Aorta (tissue), 5 donors: Measurements from ENCODE around the gene KRT37. TPM values are rescaled to one million over a fixed set of nuclear protein-coding genes. Genes with fewer than 3 reads are reported as not detected.

Experiments
- ATAC-seq: fragments of 200-7000 bp; cut with Tn5 transposase; one replicate; pipeline ENCODE4 v1.9.1; 2022; ENCODE audit warnings: moderate library complexity; ENCODE audit not compliant: low FRiP score
- DNase-seq, 2 donors: peaks; one replicate each; pipeline ENCODE4 v3.0.0-alpha.2; 2020
- H3K27ac ChIP-seq, 2 donors: one replicate each; pipeline ENCODE4 v1.5.1; 2013; ENCODE audit warnings: low read length in 2 of 2, mild to moderate bottlenecking in 2 of 2, moderate library complexity in 2 of 2, control low read depth in 1 of 2, inconsistent platforms in 1 of 2, low read depth in 1 of 2
- H3K27me3 ChIP-seq, 2 donors: one replicate each; pipeline ENCODE4 v1.6.1; 2013; ENCODE audit warnings: control low read depth in 1 of 2, low read length in 1 of 2, mild to moderate bottlenecking in 1 of 2, moderate library complexity in 1 of 2; ENCODE audit not compliant: insufficient read depth in 2 of 2, control insufficient read depth in 1 of 2
- H3K36me3 ChIP-seq, 2 donors: one replicate each; pipeline ENCODE4 v1.6.1; 2013; ENCODE audit warnings: control low read depth in 1 of 2, low read length in 1 of 2, mild to moderate bottlenecking in 1 of 2; ENCODE audit not compliant: insufficient read depth in 2 of 2, control insufficient read depth in 1 of 2
- H3K4me1 ChIP-seq, 2 donors: one replicate each; pipeline ENCODE4 v1.6.1; 2013; ENCODE audit warnings: low read length in 2 of 2, control low read depth in 1 of 2, mild to moderate bottlenecking in 1 of 2, moderate library complexity in 1 of 2; ENCODE audit not compliant: insufficient read depth in 2 of 2, control insufficient read depth in 1 of 2
- H3K4me3 ChIP-seq, 2 donors: one replicate each; pipeline ENCODE4 v1.5.1; 2013; ENCODE audit warnings: low read length in 2 of 2, control low read depth in 1 of 2, mild to moderate bottlenecking in 1 of 2
- H3K9me3 ChIP-seq: one replicate; pipeline ENCODE4 v1.6.1; 2013; ENCODE audit warnings: mild to moderate bottlenecking, low read length; ENCODE audit not compliant: control insufficient read depth
- WGBS, 2 donors: extraction: QIAGEN DNeasy Blood & Tissue Kit; methylation state at CpG; one replicate each; pipeline ENCODE4 v1.1.7; 2013; 5-methylcytosine and 5-hydroxymethylcytosine counted together
- intact Hi-C, 2 donors: fragments of 100-400 bp; cut with DNase I; formaldehyde crosslinking; loops; one replicate each; pipeline versions ENCODE4 v1.14.2 to v1.15.0; 2022
- polyA plus RNA-seq, 2 donors: library from polyadenylated mRNA; stranded (reverse); fragments of 200-250 nt; gene quantifications; one replicate each; pipeline ENCODE4 v1.2.3, GENCODE V29; 2013
- total RNA-seq, 2 donors: library from RNA; stranded (reverse); fragmentation: NEBNext Ultra II Directional; extraction: Animal tissue kit (Norgen Biotek cat#: 25700); gene quantifications; one replicate each; pipeline ENCODE4 v1.2.1, GENCODE V29; 2021
- donor health status: healthy with polysubstance abuse.
- donor health status: Bipolar disorder and iron deficiency.
- donor health status: DM: no; HTN: no; CAD: no.
- donor health status: DM: no; HTN: no; CAD: no.
- donor health status: DM: yes; HTN: yes; CAD: no.

Gene KRT37
- total and polyA plus RNA-seq, 4 donors, result not detected

- no peak for ATAC-seq
- intact Hi-C loops, result no loop called here
- DNase-seq, result no peak
- no peaks in the 10 kb centered on the region for H3K36me3 ChIP-seq
- H3K27me3 ChIP-seq, result peaks cover 0 to 3% of the 10 kb centered on the region in 2 donors
- WGBS, 2 donors, result 75 to 82% methylated on average over 1 of the region's 1 CpG
- H3K27ac ChIP-seq, result no peak overlapping the region
- no peak overlapping the region for H3K4me3 ChIP-seq
- H3K9me3 ChIP-seq, result peaks cover 4% of the 10 kb centered on the region
- no peaks in the 10 kb centered on the region for H3K4me1 ChIP-seq
These were observed 19.8 kb upstream of the KRT37 start for GRCh38 chr17:41444186-41444585.

DNA sequence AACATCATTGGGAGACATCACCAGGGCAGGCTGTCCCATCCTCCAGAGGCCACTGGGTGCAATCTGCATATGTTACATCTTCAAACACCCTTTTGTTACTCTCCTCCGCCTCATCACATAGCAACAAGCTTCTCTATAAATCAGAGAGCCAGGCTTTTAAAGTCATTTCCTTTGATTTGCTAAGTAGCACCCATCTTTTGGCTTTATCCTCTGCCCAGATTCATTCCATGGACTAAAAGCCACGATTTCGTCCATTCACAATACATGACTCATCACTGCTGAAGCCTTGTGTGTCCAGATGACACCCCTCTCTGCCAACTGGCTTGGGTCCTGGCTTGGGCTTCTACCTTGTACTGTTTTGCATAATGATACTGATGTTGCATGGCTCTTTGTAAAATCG is 18.4 kb upstream of the KRT37 start:
- ATAC-seq (no peak), DNase-seq (no peak)
- no peaks in the 10 kb centered on the region for H3K4me1 ChIP-seq
- peaks cover 3% of the 10 kb centered on the region for H3K9me3 ChIP-seq
- WGBS, 2 donors, result 73 to 77% methylated on average over 4 of the region's 4 CpGs
- no peak overlapping the region for H3K27ac ChIP-seq
- no peak overlapping the region for H3K4me3 ChIP-seq
- H3K27me3 ChIP-seq, result no peaks in the 10 kb centered on the region
- intact Hi-C loops, result no loop called here
- H3K36me3 ChIP-seq, result no peaks in the 10 kb centered on the region

GRCh38 chr17:41440531-41441033 is 16.2 kb upstream of the KRT37 start, which contains the start of gene KRT38:
Gene KRT38, minus strand, starts transcription at chr17:41440983. Its CDS starts 62 bp downstream, at chr17:41440921.
- Histone ChIP-seq H3K27ac (no peak within 1 kb of the TSS), H3K4me3 (no peak within 1 kb of the TSS), H3K27me3 (no peaks in the 10 kb centered on the region), H3K4me1 (no peaks in the 10 kb centered on the region), H3K9me3 (peaks cover 3% of the 10 kb centered on the region), H3K36me3 (no peaks in the 10 kb centered on the region)
- no peak for DNase-seq
- 90 to 91% methylated on average over 10 of the region's 10 CpGs for WGBS, 2 donors
- ATAC-seq, result no peak
- intact Hi-C loops, result no loop called here

DNA sequence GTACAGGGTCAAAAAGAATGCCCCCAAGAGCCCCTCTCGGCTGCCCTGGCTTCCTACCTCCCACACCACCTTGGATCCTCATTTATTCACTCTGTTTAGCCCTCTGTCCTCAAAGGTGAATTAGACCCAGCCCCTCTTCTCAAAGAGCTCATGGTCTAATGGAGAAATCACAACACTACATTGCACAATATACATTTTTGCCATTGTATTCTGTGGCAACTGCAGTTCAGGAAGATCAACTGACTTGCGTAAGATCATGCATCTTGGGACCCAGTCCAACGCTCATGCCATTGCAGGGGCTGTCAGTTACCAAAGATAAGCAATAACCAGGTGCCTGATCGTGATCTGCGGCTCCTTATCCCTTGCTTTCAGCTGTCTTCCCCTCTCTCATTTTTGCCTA is 15.0 kb upstream of the KRT37 start:
- DNase-seq, result no peak
- Histone ChIP-seq H3K36me3 (no peaks in the 10 kb centered on the region), H3K9me3 (peaks cover 1% of the 10 kb centered on the region), H3K4me3 (no peak overlapping the region), H3K4me1 (no peaks in the 10 kb centered on the region), H3K27ac (no peak overlapping the region), H3K27me3 (no peaks in the 10 kb centered on the region)
- ATAC-seq, result no peak
- WGBS, 2 donors, result 59 to 64% methylated on average over 5 of the region's 5 CpGs
- intact Hi-C loops, result no loop called here

DNA sequence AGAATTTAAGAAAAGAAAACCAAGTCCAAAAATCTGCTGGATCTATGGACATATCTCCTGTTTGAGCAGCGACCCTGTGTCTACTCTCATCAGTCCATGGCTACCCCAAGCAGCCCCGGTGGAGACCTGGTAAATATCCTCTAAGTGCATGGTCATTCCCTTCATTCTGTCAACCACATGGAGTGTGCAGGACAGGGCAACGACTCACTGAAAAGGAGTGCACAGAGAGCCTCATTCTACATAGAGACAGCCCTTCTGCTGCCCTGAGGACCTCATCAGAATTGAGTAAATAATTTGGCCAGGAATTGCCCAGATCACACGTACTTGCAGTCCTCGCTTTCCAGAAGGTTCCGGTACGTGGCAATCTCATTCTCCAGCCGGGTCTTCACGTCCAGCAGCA is 13.4 kb upstream of the KRT37 start:
- ATAC-seq, result no peak
- no peaks in the 10 kb centered on the region for H3K36me3 ChIP-seq
- H3K27me3 ChIP-seq, result no peaks in the 10 kb centered on the region
- intact Hi-C loops, result no loop called here
- H3K27ac ChIP-seq, result no peak overlapping the region
- no peak for DNase-seq
- 81 to 83% methylated on average over 9 of the region's 9 CpGs for WGBS, 2 donors
- no peak overlapping the region for H3K4me3 ChIP-seq
- H3K4me1 ChIP-seq, result no peaks in the 10 kb centered on the region
- H3K9me3 ChIP-seq, result no peaks in the 10 kb centered on the region

DNA sequence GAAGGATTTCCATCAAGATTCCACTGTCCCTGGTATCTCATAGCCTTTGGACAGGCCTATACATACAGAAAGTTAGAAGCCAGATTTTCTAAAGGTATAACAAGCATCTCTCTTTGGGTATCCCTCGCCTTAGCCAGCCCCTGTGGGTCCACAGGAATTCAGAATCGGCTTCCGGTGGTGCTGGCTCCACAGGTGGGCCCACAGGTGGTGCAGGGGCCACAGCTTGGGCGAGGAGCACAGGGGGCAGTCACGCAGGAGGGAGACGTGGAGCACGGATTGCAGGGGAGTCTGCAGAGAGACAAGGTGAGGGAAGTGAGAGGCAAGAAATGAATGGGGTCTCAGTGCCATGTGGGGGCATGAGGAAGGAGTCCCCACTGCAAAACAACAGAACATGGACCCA is 12.9 kb upstream of the KRT37 start:
- no peak for ATAC-seq
- no peaks in the 10 kb centered on the region for H3K27me3 ChIP-seq
- no peak for DNase-seq
- intact Hi-C loops, result no loop called here
- H3K36me3 ChIP-seq, result no peaks in the 10 kb centered on the region
- H3K4me1 ChIP-seq, result no peaks in the 10 kb centered on the region
- H3K4me3 ChIP-seq, result no peak overlapping the region
- H3K27ac ChIP-seq, result no peak overlapping the region
- no peaks in the 10 kb centered on the region for H3K9me3 ChIP-seq
- 72 to 79% methylated on average over 7 of the region's 7 CpGs for WGBS, 2 donors

DNA sequence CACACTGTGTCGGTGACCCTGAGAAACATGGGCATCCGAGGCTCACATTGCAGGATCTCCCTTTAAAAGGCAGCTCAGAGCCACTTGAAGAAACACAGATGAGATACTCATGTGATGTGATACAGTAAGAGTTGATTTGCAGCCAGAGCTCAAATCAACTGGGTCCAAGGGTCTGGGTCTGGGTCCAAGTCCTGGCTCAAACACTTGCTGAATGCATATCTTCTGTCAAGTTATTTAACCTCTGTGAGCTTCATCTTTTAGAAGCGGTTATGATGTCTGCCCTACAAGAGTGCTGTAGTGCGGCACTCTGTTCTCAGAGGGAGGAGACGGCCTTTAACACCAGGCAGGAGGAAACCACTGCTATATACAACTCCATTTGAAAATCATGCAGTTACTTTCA is 10.0 kb upstream of the KRT37 start:
- intact Hi-C loops, result no loop called here
- no peak overlapping the region for H3K4me3 ChIP-seq
- no peak overlapping the region for H3K27ac ChIP-seq
- ATAC-seq (no peak), DNase-seq (no peak)
- H3K36me3 ChIP-seq, result no peaks in the 10 kb centered on the region
- H3K9me3 ChIP-seq, result no peaks in the 10 kb centered on the region
- no peaks in the 10 kb centered on the region for H3K4me1 ChIP-seq
- H3K27me3 ChIP-seq, result no peaks in the 10 kb centered on the region
- WGBS, 2 donors, result 48 to 55% methylated on average over 5 of the region's 5 CpGs

DNA sequence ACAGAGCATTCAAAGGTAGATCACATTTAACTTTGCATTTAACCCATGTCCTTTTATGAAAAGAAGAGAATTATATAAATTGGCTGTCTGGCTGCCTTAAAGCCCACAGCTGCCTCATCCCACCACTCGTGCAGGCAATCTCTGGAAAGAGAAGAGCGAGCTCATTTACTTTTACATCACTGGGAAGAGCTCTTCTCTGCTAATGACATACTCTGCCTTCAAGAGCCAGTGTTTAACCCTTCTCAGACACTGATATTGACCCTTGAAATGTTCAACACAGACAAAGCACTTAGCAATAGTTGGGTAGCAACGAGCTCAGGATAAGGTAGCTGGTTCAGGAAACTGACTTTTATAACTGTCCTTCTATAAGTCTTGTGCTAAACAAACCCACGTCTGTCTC is 9.6 kb upstream of the KRT37 start:
- WGBS, 2 donors, result 39 to 43% methylated on average over 4 of the region's 4 CpGs
- intact Hi-C loops, result no loop called here
- Histone ChIP-seq H3K4me1 (no peaks in the 10 kb centered on the region), H3K27ac (no peak overlapping the region), H3K27me3 (no peaks in the 10 kb centered on the region), H3K4me3 (no peak overlapping the region), H3K9me3 (no peaks in the 10 kb centered on the region), H3K36me3 (no peaks in the 10 kb centered on the region)
- ATAC-seq (no peak), DNase-seq (no peak)

DNA sequence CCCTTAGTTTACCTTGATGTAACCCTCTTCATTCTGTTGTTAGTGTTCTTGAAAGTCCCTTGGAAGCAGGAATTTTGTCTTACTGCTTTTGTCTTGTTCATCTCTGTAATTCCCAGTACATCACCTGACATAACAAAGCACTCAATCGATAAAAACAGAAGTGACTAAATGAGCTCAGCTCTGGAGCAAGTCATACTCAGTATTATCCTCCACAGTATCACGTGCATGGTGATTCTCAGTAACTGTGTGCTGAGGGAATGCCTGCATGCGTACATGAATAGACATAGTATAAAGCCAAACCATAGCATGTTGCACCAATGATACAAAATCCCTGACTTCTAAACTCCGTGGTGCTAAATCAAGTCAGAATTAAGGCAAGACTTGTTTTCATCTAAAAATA is 9.2 kb upstream of the KRT37 start:
- H3K9me3 ChIP-seq, result no peaks in the 10 kb centered on the region
- H3K4me1 ChIP-seq, result no peaks in the 10 kb centered on the region
- ATAC-seq (no peak), DNase-seq (no peak)
- H3K27ac ChIP-seq, result no peak overlapping the region
- no peak overlapping the region for H3K4me3 ChIP-seq
- 55 to 59% methylated on average over 4 of the region's 4 CpGs for WGBS, 2 donors
- intact Hi-C loops, result no loop called here
- no peaks in the 10 kb centered on the region for H3K27me3 ChIP-seq
- H3K36me3 ChIP-seq, result no peaks in the 10 kb centered on the region
